ENCODE data around the gene OTOS. TPM values are rescaled to one million over a fixed set of nuclear protein-coding genes. Genes with fewer than 3 reads are reported as not detected.

The OTOS gene
- total RNA-seq, 1 donor from 2014 or later: not detected

- DNase-seq (peak; percentile 12), ATAC-seq (no peak)
- intact Hi-C loops (cut with micrococcal nuclease): loop anchor here (5.0 to 10.0 kb wide), 2 partner anchors 79 to 1107 kb away; no protein-coding TSS in a partner anchor
Measured at GRCh38 chr2:240141736-240142135, 1.3 kb upstream of the OTOS start.

GRCh38 chr2:240140920-240141319 lies 462 bp upstream of the OTOS start:
- intact Hi-C loops (cut with micrococcal nuclease): loop anchor here (5.0 to 10.0 kb wide), 2 partner anchors 79 to 1106 kb away; no protein-coding TSS in a partner anchor
- no peak for ATAC-seq
- DNase-seq: peak; percentile 18

- DNase-seq (peak; percentile 18), ATAC-seq (no peak)
- intact Hi-C loops (cut with micrococcal nuclease): loop anchor here (5.0 to 10.0 kb wide), 2 partner anchors 78 to 1105 kb away; no protein-coding TSS in a partner anchor
Measured at GRCh38 chr2:240139666-240140393, 628 bp downstream of the OTOS start.

DNA sequence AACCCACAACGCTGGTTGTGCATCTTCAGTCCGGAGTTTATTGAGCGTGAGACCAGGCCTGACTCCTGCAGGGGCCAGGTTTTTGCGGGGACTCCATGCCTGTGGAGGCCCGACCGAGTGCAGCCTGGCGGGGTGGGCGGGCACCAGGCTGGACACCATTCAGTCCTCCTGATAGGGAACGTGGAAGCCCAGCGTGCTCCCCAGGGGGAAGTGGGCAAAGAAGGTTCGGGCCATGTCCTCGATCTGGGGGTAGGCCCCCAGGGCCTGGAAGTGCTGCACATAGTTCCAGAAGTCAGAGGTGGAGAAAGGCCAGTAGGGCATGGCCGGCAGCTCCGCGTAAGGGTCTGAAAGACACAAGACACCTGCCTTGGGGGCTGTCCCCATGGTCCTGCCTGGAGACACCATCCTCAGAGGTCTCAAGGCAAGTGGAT lies 1.4 kb downstream of the OTOS start:
- peak; percentile 22 for DNase-seq
- ATAC-seq: no peak
- intact Hi-C loops (cut with micrococcal nuclease): no loop called here

- intact Hi-C loops (cut with micrococcal nuclease): no loop called here
- ATAC-seq (no peak), DNase-seq (peak; percentile 13)
Measured at GRCh38 chr2:240138254-240138984, 2.0 kb downstream of the OTOS start.

DNA sequence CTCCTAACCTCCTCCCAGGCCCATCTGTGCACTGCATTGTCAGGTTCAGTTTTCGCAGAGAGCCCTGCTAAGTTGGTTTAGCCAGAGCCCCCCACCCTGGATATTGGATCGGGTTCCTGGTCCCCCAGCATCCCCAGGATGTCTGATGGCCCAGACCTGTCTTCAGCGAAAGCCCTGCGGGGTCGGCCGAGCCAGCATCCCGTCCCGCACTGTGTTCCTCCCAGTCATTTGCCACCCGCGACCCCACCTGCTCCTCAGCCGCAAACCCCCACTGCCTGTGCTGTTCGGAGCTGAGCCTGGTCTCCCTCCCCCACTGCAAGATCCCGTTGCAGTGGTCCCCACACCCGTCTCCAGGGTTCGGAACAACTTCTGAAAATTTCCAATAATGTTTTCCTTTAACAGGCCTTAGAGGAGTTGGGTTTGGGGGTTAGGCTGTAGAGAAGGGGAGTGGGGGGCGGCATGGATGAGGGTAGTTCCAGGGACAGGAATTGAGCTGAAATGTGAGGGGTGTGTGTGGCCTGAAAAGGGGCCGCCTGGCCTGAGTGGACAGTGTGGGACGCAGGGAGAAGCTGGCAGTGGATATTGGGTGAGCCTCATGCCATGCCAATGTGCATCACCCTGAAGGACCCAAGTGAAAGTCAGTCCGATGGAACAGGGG lies 2.7 kb downstream of the OTOS start:
- intact Hi-C loops (cut with micrococcal nuclease): no loop called here
- ATAC-seq: no peak
- peak; percentile 5 for DNase-seq

DNA sequence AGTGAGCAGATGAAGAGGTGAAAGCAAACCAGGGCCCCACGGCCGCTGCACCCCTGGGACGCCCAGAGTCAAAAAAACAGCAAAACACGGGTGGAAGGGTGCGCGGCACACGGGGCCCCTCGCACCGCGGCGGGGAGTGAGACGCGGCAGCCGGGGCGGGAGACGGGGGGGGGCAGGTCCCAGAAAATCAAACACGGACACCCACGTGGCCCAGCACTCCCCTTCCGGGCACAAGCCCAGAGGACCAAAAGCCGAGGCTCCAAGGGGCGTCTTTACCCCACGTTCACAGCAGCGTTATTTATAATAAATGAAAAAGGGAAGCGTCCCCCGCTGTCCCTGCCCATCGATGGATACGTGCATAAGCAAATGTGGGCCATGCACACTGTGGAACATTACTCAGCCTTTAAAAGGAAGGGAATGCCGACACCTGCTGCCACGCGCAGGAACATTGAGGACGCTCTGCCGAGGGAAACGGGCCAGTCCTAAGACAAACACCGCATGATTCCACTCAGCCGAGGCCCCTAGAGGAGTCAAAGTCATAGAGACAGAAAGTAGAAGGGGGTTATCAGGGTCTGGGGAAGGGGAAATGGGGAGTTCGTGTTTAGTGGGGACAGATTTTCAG lies 3.7 kb downstream of the OTOS start:
- DNase-seq (no peak), ATAC-seq (peak; percentile 25)
- intact Hi-C loops (cut with micrococcal nuclease): no loop called here

DNA sequence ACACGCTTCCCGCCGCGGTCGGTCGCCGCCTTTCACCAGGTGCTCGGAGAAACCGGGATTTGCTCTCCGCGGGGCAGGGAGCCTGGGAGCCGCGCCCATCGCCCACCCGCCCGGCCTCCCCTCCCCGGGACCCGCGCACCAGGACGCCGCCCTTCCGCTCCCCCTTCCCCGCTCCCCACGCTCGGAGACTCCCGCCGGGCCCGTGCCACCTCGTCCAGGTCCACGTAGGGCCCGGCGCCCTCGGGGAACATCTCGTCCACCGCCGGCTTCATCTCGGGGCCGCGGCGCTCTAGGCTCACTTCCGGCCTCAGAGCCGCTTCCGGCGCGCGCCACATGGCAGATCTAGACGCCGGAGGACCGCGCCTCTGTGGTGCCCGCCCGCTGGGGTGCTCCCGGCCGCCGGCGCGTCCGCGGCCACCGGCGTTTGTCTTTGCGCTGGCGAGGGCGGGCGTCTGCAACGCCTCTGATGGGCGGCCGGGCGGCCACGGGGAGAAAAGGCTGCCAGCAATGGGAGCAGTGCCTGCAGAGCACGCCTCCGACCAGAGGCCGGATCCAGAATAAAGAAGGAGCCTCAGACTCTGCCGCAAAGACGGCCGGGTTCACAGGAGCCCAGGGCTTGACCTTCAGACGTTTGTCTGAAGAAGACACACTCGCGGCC lies 4.3 kb downstream of the OTOS start, which contains the start of gene COPS9:
TSS of gene COPS9 (minus strand) at position 293 of the 658 bp plus-strand sequence. CDS start at position 272, 21 bp downstream.
- ATAC-seq (peak; percentile 99), DNase-seq (peak; percentile 95)
- intact Hi-C loops (cut with micrococcal nuclease): no loop called here

DNA sequence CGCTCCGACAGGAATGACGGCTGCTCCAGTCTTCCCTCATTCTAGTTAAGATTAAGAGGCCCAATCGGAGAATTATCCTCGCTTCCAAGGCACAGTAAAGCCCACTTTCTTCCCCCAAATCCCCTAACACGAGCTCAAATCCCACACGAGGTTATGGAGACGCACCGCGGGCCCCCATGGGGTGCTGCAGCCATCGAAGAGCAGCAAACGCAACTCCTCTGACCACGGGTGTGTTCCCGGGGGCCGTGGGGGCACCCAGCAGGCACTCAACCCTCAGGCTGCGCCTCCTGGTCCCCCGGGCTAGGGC lies 4.8 kb downstream of the OTOS start:
- ATAC-seq (peak; percentile 7), DNase-seq (no peak)
- intact Hi-C loops (cut with micrococcal nuclease): no loop called here

GRCh38 chr2:240134956-240135520 lies 5.4 kb downstream of the OTOS start:
- DNase-seq: no peak
- intact Hi-C loops (cut with micrococcal nuclease): no loop called here
- ATAC-seq: no peak

DNA sequence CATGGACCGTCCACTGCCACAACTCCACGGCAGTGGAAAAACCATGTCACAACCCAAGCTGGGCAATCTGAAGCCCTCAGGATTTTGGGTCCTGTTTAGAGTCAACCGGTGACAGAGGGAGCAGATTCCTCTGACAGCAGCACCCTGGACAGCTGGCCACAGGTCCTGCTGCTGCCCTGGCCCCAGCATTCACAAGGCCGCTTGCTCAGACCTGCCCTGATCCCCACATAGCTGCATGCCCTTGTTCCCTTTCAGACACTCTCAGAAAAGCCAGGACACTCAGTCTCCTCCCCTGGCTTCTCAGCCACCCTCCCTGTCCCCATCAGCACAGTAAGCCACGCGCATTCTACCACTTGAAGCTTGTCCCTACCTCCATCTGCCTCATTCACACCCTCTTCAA lies 6.0 kb downstream of the OTOS start:
- no peak for DNase-seq
- ATAC-seq: no peak
- intact Hi-C loops (cut with micrococcal nuclease): no loop called here

DNA sequence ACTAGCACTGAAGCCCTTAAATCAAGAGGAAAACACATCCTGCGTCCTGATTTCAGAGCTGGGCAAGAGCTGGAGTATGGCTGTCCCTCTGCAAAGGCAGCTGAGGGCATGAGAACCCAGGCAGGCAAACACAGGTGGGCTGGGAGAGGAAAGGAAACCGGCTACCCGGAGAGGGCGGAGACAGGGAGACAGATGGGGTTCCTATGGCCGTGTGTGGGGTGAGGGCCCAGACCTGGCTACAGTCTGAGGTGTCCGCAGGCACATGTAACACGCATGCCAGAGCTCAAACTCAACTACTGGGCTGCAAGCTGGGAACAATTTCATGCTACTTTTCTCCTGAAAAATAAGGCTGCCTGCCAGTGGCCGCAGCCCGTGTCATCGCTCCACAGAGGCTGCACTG lies 7.1 kb downstream of the OTOS start:
- ATAC-seq (no peak), DNase-seq (peak; percentile 2)
- intact Hi-C loops (cut with micrococcal nuclease): no loop called here

GRCh38 chr2:240132651-240132980 lies 7.8 kb downstream of the OTOS start:
- ATAC-seq: no peak

DNA sequence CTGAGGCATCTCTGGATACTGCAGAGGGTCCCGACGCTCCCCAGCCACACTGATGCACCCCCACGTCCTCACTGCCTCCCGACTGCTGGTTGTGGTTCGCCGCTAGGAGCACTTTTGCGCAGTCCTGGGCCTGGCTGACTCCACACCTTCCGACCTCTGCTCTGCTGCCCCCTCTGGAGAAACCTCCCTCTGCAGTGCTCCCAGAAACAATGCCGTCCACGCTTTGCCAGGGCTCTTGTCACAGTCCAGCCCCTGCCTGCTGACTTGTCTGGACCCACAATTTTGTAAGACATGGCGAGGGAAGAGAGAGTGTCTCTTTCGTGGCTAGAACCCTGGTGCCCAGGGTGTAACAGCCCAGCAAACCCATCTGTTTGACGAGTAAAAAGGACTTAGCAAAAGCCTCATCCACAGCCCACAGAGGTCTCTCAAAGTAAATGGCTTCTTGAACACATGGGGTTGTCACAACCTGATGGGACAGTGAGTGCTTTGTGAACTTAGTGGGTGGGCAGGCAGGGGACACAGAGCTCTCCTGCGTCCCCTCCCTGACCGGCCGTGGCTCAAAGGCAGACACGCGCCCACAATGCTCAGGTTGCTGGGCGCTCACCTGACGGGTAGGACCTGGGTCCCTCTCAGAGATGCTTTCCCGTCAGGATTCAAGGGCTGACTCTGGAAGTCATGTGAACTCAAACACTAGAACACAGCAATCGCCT lies 8.4 kb downstream of the OTOS start:
- peak; percentile 9 for DNase-seq
- intact Hi-C loops (cut with micrococcal nuclease): no loop called here

More at GRCh38 chr2:240132651-240132980, 7.8 kb downstream of the OTOS start:
- intact Hi-C loops (cut with micrococcal nuclease): no loop called here
- DNase-seq: no peak

GRCh38 chr2:240131296-240131695 lies 9.2 kb downstream of the OTOS start:
- DNase-seq: no peak
- no peak for ATAC-seq
- intact Hi-C loops (cut with micrococcal nuclease): no loop called here

More for the DNA sequence above, 8.4 kb downstream of the OTOS start:
- ATAC-seq: no peak

DNA sequence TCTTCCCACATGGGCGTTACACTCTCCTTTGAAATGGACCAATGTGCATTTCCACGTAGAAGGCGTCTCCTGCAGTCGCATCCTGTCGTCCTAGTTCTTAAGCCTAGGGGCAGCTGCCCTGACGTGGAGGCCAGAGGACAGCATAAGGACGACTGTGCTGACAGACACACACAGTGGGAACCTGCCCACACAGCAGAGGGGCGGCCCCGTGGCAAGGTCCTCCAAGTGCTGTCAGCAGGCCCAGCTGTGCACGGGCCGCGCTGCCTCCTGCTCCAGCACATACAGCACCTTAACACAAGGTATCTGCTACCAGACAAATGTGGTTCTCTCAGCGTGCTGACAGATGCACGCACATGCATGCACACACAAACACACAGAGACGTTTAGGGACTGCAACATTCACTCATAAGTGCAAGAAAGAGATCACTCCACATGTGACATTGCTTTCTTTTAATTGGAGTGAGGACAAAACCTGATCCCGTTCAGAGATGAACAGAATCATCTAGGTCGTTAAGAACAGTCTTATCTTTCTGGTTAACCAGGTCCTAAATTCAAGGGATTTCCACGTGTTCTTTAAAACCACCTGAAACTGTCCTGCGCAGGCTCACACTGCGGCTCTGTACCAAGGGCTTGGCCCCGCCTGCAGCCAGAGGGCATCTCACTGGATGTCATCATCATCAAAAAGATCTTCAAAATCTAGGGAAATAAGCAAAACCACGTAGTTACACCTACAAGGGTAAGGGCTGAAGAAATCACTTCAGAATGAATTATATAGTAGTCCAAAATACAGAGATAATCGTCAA lies 9.9 kb downstream of the OTOS start:
- ATAC-seq (no peak), DNase-seq (no peak)
- intact Hi-C loops (cut with micrococcal nuclease): no loop called here

GRCh38 chr2:240129731-240130392 lies 10.6 kb downstream of the OTOS start:
- intact Hi-C loops (cut with micrococcal nuclease): no loop called here
- DNase-seq (no peak), ATAC-seq (no peak)
